HG03039 (cell line): ENCODE results near the gene TNRC6B.

Source experiments
- ATAC-seq: cut with Tn5 transposase; IDR thresholded peaks from one replicate; pipeline ENCODE4 v1.9.1; 2021; ENCODE audit warnings: mild to moderate bottlenecking, moderate library complexity; ENCODE audit not compliant: unreplicated experiment

TNRC6B gene

GRCh38 chr22:40239345-40239683, 61.6 kb downstream of the TNRC6B start:
- no peak for ATAC-seq

- no peak for ATAC-seq
Measured at GRCh38 chr22:40240160-40240559, 62.4 kb downstream of the TNRC6B start.

GRCh38 chr22:40240686-40241085, 63.0 kb downstream of the TNRC6B start:
- ATAC-seq = no peak

- no peak for ATAC-seq
Measured at GRCh38 chr22:40241200-40241763, 63.6 kb downstream of the TNRC6B start.

GRCh38 chr22:40243891-40244290, 66.2 kb downstream of the TNRC6B start:
- no peak for ATAC-seq

- ATAC-seq = no peak
Measured at GRCh38 chr22:40244586-40244985, 66.9 kb downstream of the TNRC6B start.

- ATAC-seq = no peak
Measured at GRCh38 chr22:40247976-40248375, 70.3 kb downstream of the TNRC6B start.

GRCh38 chr22:40249286-40249685, 71.6 kb downstream of the TNRC6B start:
- no peak for ATAC-seq

- no peak for ATAC-seq
Measured at GRCh38 chr22:40250608-40251007, 72.9 kb downstream of the TNRC6B start.

GRCh38 chr22:40251106-40251505, 73.4 kb downstream of the TNRC6B start:
- ATAC-seq = no peak

- no peak for ATAC-seq
Measured at GRCh38 chr22:40252146-40252545, 74.4 kb downstream of the TNRC6B start.

- ATAC-seq = no peak
Measured at GRCh38 chr22:40256516-40256915, 78.8 kb downstream of the TNRC6B start.

GRCh38 chr22:40258017-40258416, 80.3 kb downstream of the TNRC6B start:
- ATAC-seq = no peak

- ATAC-seq = no peak
Measured at GRCh38 chr22:40258501-40258915, 80.8 kb downstream of the TNRC6B start.

GRCh38 chr22:40261783-40262182, 84.1 kb downstream of the TNRC6B start:
- no peak for ATAC-seq

- ATAC-seq = no peak
Measured at GRCh38 chr22:40263191-40263590, 85.5 kb downstream of the TNRC6B start.

- ATAC-seq = no peak
Measured at GRCh38 chr22:40265783-40266182, 88.1 kb downstream of the TNRC6B start.

- ATAC-seq = no peak
Measured at GRCh38 chr22:40270031-40270430, 92.3 kb downstream of the TNRC6B start.

GRCh38 chr22:40270748-40271373, 93.1 kb downstream of the TNRC6B start:
- ATAC-seq = no peak

GRCh38 chr22:40271440-40271839, 93.7 kb downstream of the TNRC6B start:
- no peak for ATAC-seq

GRCh38 chr22:40273319-40273718, 95.6 kb downstream of the TNRC6B start:
- ATAC-seq = no peak

GRCh38 chr22:40276996-40277823, 99.5 kb downstream of the TNRC6B start:
- ATAC-seq = no peak
